Measurements from ENCODE around the gene DCAF8. TPM values are rescaled to one million over a fixed set of nuclear protein-coding genes. Genes with fewer than 3 reads are reported as not detected.

The DCAF8 gene
- total and polyA plus RNA-seq, 2 experiments from 2014 or later: 151 to 210 TPM

GRCh38 chr1:160196143-160196542 is 66.2 kb downstream of the DCAF8 start:
- no peak for TF ChIP-seq CTCF (IDR thresholded peaks at IDR 0.05; ENCODE audit: low read depth, low read length)
- Histone ChIP-seq H3K9me3 (ENCODE audit: low read depth) (no peaks in the 10 kb centered on the region), H3K4me1 (ENCODE audit: low read depth) (peaks cover 23% of the 10 kb centered on the region), H3K4me3 (no peak overlapping the region), H3K36me3 (no peaks in the 10 kb centered on the region), H3K27me3 (no peaks in the 10 kb centered on the region), H3K27ac (no peak overlapping the region)
- no peak for DNase-seq (ENCODE audit: low read depth in 1 of 2, low spot score in 1 of 2)

- Histone ChIP-seq H3K27me3 (no peaks in the 10 kb centered on the region), H3K4me3 (no peak overlapping the region), H3K36me3 (no peaks in the 10 kb centered on the region), H3K27ac (no peak overlapping the region), H3K9me3 (ENCODE audit: low read depth) (no peaks in the 10 kb centered on the region), H3K4me1 (ENCODE audit: low read depth) (peaks cover 38% of the 10 kb centered on the region)
- DNase-seq (ENCODE audit: low read depth in 1 of 2, low spot score in 1 of 2): no peak
- no peak for TF ChIP-seq CTCF (IDR thresholded peaks at IDR 0.05; ENCODE audit: low read depth, low read length)
Measured at GRCh38 chr1:160194737-160195059, 67.7 kb downstream of the DCAF8 start.

- H3K27ac ChIP-seq: no peak overlapping the region
- H3K4me3 ChIP-seq: no peak overlapping the region
- no peak for DNase-seq (ENCODE audit: low read depth in 1 of 2, low spot score in 1 of 2)
Measured at GRCh38 chr1:160193832-160194736, 68.3 kb downstream of the DCAF8 start.

DNA sequence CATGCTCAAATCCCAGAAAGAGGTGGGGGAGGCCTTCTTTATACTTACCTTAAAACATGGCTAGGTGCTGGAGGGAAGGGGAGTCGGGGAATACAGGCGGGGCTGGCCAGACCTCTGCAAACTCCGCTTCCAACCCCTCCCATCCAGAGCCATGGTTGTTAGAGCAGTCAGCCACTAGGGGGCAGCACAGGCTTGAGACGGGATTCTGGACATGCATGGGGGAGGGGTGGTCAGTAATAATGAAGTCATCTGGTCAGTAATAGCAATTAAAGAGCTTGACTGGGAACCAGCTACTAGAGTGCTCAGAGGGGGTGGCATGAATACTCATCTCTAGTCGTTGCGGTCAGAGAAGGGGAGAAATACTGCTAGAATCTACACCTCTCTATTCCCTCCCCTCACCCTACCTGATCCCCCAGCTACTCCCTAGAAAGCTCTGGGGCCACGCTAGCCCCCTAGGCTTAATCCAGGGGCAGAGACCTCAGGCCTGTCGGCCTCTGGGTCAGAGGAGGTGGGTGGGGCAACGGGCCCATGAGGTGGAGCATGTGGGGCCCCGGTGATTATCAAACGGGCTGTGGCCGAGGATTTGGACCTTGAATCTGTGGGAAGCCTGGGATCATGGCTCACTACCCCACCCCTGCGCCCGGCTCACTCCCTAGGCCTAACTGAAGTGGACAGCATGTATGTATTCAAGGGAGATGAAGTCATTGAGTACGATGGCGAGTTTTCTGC is 69.1 kb downstream of the DCAF8 start:
- peak; percentile 90 to 94 for DNase-seq (ENCODE audit: low read depth in 1 of 2, low spot score in 1 of 2)
- H3K27me3 ChIP-seq: no peaks in the 10 kb centered on the region
- TF ChIP-seq CTCF (IDR thresholded peaks at IDR 0.05; ENCODE audit: low read depth, low read length): peak; percentile 93
- H3K4me3 ChIP-seq: no peak overlapping the region
- H3K27ac ChIP-seq: peak overlapping the region; percentile 8
- H3K9me3 ChIP-seq (ENCODE audit: low read depth): no peaks in the 10 kb centered on the region
- no peaks in the 10 kb centered on the region for H3K36me3 ChIP-seq
- H3K4me1 ChIP-seq (ENCODE audit: low read depth): peaks cover 47% of the 10 kb centered on the region

More at GRCh38 chr1:160193832-160194736, 68.3 kb downstream of the DCAF8 start:
- TF ChIP-seq CTCF (IDR thresholded peaks at IDR 0.05; ENCODE audit: low read depth, low read length): no peak
- Histone ChIP-seq H3K9me3 (ENCODE audit: low read depth) (no peaks in the 10 kb centered on the region), H3K36me3 (no peaks in the 10 kb centered on the region), H3K27me3 (no peaks in the 10 kb centered on the region), H3K4me1 (ENCODE audit: low read depth) (peaks cover 44% of the 10 kb centered on the region)

DNA sequence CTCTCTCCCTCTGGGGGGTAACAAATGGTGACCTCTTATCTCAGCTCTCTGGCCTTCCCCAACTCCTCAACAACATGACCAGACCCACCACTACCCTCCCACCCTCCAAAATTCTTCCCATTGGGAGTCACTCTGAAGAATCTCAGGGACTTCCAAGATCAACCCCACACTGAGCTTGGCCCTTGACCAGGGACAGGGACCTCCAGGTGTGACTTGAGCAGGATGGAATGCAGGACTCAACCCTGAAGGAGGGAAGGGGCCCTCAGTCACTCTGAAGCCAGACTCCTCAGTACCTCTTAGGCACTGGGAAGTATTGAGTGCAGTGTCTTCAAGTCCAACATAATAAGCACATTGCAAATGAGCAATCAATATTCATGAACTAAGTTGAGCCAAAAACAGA is 70.1 kb downstream of the DCAF8 start:
- Histone ChIP-seq H3K9me3 (ENCODE audit: low read depth) (no peaks in the 10 kb centered on the region), H3K27me3 (no peaks in the 10 kb centered on the region), H3K27ac (no peak overlapping the region), H3K36me3 (no peaks in the 10 kb centered on the region), H3K4me1 (ENCODE audit: low read depth) (peaks cover 47% of the 10 kb centered on the region), H3K4me3 (no peak overlapping the region)
- TF ChIP-seq CTCF (IDR thresholded peaks at IDR 0.05; ENCODE audit: low read depth, low read length): no peak
- DNase-seq (ENCODE audit: low read depth in 1 of 2, low spot score in 1 of 2): no peak

Measured in cardiac muscle cell (in vitro differentiated cells and primary cell).